Right hindlimb (tissue), 1 donor: Measurements from ENCODE around the gene LRPAP1.
"Not testable (repeated sequence)": the region's sequence is repeated elsewhere in the genome, so short reads cannot be mapped to it uniquely, and the experiment has no call there.

Experiments used
- DNase-seq: peaks from one replicate; pipeline ENCODE4 v3.0.0-alpha.2; 2018

The LRPAP1 gene

DNA sequence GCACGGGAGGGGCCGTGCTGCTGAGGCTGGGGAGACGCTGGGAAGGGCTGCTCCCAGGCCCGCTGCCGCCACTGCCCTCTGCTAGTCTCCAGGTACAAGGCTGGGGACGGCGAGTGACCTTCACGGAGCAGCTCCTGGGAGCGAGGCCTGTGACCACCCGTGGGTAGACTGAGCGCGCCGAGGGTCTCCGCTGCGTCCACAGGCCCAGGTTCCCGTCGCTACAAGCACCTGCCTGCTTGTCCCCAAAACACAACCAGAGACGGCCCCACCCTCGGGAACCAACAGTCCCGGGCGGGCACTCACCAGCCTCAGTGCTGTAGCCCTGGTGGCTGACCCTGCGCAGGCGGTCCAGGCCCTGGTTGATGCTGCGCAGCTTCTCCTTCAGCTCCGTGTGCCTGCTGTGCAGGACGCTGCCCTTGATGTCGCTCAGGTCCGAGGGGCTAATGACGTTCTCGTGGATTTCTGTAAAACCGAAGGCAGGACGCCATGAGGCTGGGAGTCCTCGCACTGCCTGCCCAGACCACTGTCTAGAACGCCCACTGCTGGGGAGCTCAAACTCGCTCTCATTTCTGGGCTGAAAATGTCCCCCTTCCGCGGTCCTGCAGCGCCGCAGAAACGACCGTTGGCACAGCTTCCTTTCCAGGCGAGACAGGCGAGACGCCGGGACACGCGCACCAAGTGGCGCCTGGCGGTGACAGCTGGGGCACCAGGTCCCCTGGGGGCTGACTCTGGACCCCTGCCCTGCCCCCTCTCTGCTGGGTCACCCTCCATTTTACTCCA is 14.3 kb downstream of the LRPAP1 start:
- DNase-seq: no peak

DNA sequence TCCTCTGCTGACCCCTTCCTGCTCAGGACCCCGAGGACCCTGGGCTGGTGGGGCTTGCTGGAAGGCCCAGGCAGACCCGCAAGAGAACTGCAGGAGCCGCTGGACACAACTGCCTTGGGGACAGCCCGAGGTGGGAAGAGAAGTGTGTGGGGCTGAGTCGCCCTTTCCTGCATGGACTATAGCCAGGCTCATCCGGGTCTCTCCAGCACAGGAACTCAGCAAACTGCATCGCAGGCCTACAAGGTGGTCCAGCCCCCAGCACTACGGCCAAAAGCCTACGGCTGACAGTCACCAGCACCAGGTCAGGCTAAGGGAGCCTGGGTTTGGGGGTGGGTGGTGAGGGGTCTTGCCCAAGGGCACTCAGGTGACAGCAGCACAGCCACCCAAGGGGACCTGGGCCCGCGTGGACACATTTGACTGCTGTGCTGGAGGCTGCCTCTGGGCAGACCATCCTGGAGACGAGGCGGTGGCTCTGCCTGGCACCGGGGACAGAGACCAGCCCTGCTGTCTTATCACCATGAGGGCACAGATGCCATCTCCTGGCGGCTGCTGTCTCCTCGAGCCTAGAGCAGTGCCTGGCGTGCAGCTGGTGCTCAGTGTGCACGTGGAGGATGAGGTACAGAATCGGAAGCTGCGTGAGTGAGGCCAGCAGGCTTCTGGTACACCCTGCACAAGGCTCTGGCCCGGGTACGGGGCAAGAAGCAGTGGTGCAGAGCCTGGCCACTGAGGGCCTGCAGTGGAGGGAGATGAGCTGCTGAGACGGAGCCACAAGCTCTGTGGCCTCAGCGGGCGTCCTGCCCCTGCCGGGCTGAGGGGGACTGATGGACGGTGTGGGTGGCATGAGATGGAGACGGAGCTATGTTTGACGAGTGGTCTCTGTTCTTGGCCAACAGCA is 15.1 kb downstream of the LRPAP1 start:
- no peak for DNase-seq

DNA sequence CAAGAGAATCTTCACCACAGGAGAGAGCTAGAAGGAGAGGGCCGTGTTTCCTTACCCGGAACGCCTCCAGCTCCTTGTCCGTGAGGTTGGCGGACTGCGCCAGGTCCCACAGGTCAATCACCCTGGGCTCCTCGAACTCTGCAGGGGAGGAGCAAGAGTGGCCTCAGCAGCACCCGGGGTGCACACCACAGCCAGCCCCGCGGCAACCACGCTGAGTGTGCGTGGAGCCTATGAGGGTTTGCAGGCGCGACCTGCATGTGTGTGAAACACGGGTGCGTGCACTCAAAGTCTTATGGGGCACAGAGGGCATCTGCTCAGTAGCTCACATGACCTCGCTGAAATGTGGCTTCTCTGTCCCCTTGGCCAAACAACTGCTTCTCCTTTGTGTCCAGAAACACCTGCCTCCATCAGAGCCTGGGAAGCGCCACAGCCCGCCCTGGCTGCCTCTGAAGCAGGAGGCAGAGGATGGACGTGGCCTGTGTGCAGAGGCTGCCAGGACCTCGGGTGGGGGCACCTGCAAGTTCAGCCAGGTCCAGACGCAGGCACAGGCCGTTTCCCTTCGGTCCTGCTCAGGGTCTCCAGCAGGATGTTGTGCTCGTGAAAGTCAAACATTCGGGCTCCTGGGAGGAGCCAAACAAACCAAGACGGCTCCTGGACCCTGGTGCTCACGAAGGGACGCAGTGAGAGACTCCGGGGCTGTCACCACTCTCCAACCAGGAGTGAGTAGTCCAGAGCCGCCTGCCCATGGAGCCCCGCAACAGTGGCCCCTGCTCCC is 16.0 kb downstream of the LRPAP1 start:
- DNase-seq: no peak

DNA sequence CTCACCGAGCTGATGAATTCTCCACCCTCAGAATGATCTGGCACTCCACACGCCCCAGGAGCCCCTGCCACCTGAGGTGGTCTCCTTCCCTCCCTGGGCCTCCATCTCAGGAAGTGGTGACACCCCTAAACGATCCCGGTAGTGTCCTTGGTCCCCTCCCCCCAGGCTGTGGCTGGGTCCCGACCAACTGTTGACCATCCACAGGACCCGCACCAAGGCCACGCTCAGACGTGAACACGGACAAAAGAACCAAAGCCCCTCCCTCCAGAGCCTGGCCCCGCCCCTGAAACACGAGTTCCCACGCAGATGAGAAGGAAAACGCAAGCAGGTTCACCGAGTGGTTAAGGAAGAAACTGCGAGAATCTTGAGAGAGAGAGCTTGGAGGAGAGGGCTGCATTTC is 16.6 kb downstream of the LRPAP1 start:
- no peak for DNase-seq

DNA sequence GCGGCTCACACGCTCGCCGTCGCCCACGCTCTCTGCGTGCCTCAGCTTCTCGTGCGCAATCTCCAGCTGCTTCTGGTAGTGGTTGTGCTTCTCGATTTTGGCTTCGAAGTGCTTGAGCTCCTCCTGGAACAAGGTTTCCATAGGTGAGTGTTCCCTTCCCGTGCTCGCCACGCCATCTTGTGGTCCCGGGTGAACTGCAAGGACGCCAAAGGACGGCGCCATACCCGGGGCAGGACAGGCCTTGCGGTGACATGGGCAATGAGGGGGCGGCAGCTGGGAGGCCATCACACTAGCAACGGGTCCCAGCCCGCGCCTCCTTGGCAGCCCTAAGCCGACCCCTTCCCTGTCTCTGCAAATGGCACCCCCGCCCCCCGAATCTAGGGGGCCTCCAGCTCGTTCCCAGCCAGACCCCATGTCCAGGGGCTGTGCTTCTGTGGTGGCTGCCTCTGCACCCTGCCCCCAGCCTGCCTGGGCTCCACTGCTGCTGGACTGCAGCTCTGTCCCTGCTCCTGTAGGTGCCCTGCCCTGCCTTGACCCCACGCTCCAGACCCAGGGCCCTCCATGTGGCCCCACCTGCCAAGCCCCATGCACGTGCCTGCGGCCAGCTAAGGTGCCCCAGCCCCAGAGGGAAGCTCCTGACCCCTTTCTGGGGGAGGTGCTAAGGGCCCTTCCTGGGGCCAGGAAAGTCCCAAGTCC is 17.3 kb downstream of the LRPAP1 start:
- DNase-seq: no peak

DNA sequence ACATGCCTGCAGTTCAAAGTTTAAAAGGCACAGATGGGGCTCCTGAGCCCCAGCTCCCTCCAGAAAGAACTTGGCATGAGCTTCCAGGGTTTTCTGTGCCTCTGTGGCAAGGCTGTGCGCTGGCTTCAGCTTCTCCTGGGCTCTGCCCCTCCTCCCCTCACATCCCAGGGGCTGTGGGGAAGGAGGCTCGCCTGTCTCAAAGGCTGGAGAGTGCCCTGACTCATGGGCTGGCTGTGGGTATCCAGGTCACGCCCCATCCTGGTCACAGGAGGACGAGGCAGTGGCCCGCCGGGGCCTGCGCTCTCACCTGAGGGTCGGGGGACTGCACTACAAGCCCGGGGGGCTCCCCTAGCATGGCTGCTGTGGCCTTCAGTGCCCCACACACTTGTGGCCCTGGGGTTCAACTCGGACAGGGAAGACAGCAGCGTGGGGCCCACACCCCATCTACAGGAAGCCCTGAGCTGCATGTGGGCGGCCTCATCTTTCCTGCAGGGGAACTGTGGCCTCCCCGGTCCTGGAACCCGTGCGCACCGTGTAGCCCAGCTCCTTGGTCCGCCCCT is 17.9 kb downstream of the LRPAP1 start:
- DNase-seq: no peak

DNA sequence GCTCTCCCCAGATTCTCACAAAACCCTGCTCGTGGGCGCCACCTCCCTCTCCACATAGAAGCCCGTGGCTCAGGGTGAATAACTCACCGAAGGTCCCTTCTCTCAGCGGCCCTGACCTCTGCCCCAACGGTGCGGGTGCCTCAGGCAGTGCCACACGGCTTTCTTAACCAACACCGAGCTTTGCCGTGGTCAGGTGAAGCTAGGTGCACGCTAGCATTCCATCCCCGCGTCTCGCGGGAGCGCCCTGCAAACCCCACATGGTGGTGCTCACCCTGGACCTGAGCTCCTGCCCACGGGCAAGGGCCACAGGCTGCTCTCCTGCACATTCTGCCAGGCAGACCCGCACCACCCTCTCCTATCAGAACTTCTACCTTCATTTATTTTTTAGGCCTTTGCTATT is 18.4 kb downstream of the LRPAP1 start:
- DNase-seq: no peak

DNA sequence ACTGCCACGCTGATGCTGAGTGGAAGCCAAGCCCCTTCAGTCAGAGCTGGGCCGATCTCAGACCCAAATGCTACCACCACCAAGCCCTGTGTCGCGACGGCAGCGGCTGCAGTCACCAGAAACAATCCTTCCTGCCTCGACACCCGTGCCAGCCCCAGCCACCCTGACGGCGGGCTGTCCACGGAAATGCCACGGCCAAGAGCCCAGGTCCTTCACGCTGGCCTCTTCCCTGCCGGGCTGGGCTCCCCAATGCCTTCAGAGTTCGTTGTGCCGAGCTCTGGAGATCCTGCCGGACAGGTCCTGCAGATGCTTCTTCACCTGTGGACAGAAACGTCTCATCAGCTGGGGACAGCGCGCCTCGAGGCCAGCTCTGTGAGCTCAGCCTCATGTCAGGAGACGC is 19.5 kb downstream of the LRPAP1 start:
- DNase-seq: no peak

DNA sequence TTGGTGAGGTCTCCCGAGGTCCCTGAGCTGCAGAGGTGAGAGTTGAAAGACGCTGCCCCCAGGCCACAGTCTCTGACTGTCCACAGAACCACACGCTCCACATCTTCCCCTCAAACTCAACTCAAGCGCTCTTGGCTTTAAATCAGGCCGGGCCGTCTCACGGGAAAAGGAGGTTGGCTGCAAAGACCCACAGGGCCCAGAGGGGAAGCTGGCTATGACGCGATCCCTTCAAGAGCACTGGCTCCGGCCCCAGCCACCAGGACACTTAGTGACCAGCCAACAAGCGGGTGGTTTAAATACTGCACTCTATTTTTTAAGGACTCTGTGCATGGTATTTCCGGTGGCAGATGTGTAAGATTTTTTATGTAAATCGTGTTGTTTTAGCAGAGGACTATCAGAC is 19.9 kb downstream of the LRPAP1 start:
- DNase-seq: no peak

DNA sequence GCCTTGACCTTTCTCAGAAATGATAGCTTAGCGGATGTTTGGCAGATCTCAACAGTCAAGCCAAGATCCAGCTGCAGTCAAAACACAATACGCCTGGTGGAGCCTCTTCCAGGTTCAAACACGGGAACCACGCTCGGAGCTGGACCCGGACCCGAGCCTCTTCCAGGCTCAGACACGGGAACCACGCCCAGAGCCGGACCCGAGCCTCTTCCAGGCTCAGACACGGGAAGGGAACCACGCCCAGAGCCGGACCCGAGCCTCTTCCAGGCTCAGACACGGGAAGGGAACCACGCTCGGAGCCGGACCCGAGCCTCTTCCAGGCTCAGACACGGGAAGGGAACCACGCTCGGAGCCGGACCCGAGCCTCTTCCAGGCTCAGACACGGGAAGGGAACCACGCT is 20.6 kb downstream of the LRPAP1 start:
- DNase-seq: not testable (repeated sequence)

DNA sequence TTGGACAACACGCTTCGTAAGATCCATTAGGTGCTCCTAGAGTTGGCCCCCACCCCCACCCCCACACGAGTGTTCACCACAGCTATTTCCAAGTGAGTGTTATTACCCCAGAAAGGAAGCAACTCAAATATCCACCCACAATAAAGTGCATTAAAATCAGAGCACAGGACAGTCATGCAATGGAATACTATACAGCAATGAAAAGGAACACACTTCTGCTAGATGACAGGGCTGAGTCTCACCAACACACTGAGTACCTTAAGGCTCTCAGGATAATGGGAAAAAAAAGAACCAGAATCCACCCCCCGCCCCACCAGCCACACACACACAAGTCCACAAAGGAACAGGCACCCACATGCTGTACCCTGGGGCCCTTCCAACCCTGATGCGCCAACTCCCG is 21.0 kb downstream of the LRPAP1 start:
- no peak for DNase-seq

DNA sequence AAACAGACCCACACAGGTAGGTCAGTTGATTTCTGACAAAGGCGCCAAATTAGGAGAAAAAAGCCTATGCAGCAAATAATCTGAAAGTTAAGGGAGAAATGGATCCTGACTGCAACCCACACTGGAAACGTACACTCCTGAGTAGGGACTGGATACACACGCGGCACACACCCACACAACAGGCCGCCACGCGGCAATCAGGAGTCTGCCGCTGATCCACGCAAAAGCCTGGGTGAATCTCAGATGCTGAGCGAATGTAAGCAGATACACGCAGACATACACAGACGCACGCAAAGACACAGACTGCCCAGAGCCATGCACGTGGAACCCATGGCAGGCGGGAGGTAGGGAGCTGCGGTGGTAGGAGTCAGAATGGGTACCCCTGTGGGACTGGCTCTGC is 21.7 kb downstream of the LRPAP1 start:
- DNase-seq: no peak

DNA sequence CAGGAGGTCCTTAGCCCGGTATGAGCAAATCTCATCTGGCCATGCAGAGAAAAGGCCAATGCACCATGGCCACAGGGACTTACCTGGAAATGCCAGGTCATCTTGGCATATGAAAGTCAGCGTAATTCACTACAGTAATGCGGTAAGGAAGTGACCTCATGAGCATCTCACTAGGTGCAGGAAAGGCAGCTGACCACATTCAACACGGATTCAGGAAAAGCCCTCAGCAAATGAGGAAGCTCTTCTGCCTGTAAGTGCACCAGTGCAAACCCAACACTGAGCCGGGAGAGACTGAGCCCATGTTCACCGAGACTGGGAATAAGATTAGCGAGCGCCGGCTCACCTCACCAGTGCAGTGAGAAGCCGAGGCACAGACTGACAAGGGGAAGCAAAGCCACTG is 23.7 kb downstream of the LRPAP1 start:
- DNase-seq: no peak

DNA sequence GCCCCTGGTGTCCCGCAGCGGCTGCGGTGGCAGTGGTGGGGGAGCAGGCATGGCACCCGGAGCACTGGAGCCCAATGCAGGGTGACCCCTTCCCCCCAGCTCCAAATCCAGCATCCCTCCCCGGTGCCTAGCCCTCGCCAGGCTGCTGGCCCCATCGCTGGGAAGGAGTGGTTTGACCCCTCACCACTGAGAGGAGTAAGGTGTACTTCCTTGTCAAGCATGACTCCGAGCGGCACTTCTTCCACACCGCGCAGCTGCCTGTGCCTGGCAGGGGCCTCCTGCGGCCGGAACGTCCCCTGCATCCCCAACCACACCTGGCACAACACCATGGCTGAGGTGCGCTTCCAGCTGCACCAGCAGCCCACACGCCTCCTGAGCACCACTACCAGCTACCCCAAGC is 27.0 kb downstream of the LRPAP1 start:
- no peak for DNase-seq

DNA sequence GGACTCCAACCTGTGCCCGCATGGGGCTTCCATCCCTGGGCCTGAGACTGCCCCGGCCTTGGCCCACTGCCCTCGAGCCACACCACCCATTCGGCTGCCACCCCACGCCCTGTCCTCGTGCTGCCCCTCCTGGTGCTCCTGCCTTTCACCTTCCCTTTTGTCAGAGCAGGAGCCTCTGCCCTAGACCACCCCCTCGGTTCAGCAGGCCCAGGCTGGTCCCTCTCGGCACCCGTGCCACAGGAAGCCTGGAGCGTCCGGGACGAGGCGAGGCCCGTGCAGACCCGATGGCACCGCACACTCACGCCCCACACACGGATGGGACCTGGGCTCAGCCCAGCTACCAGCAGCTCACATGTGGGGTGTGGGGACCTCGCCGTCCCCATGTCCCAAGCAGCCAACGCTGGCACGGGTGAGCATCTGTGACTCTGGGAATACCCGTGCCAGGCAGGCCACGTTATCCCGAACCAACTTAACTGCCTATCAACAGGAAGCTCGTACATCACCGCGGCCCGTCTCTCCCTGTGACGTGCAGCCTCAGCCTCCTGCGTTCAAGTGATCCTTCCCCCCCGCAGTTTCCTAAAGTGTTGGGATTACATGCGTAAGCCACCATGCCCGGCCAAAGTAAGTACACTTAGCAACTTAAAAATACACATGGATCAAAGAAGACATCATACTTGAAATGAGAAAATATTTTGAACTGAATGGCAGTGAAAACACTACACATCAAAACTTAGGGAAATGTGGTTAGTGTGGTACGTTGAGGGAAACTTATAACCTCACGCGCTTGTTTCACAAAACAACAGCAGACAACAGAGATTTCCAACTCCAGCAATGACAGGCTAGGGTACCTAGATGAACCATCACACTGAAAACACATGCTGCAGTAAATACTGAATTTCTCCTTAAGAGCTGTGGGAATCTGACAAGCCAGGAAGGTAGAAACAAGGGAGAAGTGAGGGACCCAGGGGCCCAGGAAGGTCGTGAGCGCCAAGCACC is 29.0 kb downstream of the LRPAP1 start:
- no peak for DNase-seq

DNA sequence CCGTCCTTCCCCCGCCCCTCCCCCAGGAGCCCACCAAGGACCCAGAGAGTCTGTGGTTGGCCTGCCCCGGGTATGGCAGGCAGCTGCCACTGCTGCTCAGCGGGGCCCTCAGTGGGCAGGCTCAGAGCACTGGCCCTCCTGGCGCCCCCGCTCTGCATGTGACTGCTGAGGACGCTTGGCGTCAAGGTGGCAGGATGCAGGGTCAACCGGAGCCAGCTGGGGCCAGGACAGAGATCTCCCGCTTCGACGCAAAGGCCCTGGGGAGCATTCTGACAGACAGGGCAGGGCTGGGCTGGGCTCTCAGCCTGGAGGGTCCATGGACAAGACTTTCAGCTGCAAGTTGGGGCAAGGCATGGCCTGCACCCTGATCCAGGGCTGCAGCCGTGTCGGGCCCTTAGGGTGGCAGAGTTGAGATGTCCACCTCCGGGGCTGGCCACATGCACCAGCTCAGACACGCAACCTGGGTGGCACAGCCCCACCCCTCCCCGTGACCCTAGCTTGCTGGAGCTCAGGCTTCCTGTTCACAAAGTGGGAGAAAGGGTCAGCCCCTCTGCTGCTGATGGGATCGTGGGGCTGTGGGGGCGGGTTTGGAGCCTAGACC is 30.3 kb downstream of the LRPAP1 start:
- DNase-seq: no peak

DNA sequence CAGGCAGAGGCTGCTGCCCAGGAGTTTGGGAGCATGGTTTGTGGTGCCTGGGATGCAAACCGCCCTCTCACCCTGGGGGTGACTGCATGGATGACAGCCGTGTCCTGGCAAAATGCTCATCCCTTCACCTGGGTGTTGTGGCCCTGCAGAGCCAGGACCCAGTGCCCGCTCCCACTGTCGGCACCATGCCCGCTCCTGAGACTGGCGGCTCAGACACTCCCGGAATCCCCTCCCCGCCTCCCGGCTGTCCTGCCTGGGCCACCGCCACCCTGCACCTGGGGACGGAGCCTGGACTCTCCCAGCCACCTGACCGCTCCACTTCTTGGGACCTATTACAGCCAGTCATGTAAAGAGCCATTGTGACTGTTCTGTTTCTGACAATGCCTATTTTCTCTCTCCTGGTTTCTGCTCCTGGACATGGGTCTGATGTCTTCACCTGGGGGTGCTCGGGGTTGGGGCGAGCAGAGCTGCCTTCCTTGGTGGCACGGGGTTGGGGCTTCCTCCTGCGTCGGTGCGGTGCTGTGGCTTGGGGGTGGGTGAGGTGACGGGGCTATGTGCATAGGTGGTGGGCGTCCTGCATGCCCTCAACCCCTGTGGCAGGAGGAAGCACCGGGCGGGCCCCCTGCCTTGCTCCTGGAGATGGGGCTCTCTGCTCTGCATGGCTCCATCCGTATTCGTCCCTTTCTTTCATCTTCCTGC is 30.9 kb downstream of the LRPAP1 start:
- DNase-seq: no peak

DNA sequence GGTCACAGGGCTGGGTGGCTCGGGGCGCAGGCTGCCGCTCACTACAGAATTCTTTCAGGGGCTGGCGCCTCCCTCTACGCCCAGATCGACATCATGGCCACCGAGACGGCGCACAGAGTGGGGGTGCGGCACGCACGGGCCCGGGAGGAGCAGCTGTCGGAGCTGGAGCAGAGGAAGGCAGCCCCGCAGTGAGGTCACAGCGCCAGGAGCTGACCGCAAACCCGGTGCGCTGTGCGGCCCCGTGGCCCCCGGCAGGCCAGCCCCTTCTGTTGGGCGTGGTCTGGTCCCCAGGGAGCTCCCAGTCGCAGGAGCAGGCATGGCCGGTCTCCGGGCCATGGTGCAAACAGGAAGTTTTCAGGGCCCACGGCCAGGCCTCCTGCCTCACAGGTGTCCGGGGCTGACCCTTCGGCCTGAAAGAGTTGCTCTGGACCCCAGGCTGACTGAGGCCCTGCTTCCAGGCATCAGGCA is 31.6 kb downstream of the LRPAP1 start:
- DNase-seq: no peak

DNA sequence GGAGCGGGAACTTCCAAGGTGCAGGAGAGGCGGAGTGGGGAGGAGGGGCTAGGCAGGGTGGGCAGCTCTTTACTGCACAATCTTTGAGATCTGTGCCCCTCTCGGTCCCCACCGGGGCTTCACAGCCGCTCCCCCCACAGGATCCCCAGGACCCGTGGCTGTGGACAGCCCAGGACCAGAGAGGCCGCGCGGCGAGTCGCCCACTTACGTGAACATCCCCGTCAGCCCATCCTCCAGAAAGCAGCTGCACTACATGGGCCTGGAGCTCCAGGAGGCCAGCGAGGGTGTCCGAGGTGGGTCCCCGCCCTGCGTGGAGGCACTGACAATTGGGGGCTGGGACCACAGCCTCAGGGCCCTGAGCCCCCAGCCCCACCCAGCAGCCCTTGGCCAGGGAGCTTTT is 32.1 kb downstream of the LRPAP1 start:
- DNase-seq: no peak

DNA sequence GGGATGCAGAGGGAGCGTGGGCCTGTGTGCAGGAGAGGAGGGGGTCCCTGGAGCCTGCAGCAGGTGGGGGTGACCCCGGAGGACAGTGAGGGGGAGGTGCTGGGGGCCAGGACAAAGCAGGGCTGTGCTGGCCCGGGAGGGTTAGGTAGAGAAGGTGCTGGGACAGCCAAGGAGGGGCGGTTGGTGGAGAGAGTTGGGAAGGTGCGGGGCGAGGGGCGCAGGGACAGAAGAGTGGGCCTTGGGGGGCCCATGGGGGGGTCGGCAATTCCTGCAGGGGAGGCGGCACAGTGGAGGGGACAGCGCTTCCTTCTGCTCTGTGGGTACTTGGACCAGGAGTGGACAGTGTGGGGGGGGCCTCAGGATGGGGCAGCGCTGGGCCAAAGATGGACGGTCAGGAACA is 32.5 kb downstream of the LRPAP1 start:
- no peak for DNase-seq
